Measurements from ENCODE around the gene SCN3B. TPM values are rescaled to one million over a fixed set of nuclear protein-coding genes. Genes with fewer than 3 reads are reported as not detected.
A peak's percentile ranks its signal among the peaks of the same experiment; 100 is the strongest.

SCN3B gene
- total and polyA plus RNA-seq, 2 of the 4 experiments (the other 2 are of a cell fraction), result under 0.01 to 0.03 TPM

- peaks cover 10% of the 10 kb centered on the region for H3K9me1 ChIP-seq (ENCODE audit: insufficient read depth, low read length)
- no peak overlapping the region for H3K4ac ChIP-seq (ENCODE audit: low read depth, low read length)
- peaks cover 0 to 3% of the 10 kb centered on the region in 2 experiments; a peak in 1 of 4 replicates for H3K79me1 ChIP-seq (ENCODE audit: low read depth in 1 of 2, low read length in 2 of 2)
- ChIA-PET CTCF (interaction anchor here (1.3 kb wide), 1 partner anchor 8 kb away, joined by 6 read pairs; no protein-coding TSS in a partner anchor), POLR2A (ENCODE audit: unreplicated experiment) (no interaction called here)
- H4K91ac ChIP-seq (ENCODE audit: insufficient read depth, low read depth, low read length), result no peak overlapping the region
- dilution Hi-C loops (cut with HindIII; ENCODE audit: low sequenced_read_pairs, unreplicated experiment) (no loop called here), intact Hi-C loops (cut with micrococcal nuclease) (no loop called here), in situ Hi-C loops (cut with MboI; ENCODE audit: low sequenced_read_pairs) (no loop called here)
- peaks cover 3% of the 10 kb centered on the region; the same call in 1 of the 2 replicates for H3K4me1 ChIP-seq (ENCODE audit: control insufficient read depth, insufficient read depth, low read length)
- no peak overlapping the region for H3K14ac ChIP-seq (replicated peaks; ENCODE audit: low read depth, low read length)
- H3K9ac ChIP-seq (ENCODE audit: low read depth, low read length), result no peak overlapping the region
- H2AK5ac ChIP-seq (ENCODE audit: low read depth, low read length), result no peak overlapping the region
- H2AFZ ChIP-seq (replicated peaks; ENCODE audit: low read length, poor library complexity), result peak overlapping the region; percentile 52
- no TSS peak for BruUV-seq (replicated peaks)
- no peak overlapping the region for H3K4me3 ChIP-seq (ENCODE audit: insufficient read depth, low read depth, low read length)
- H2AK9ac ChIP-seq (replicated peaks; ENCODE audit: low read depth, low read length, poor library complexity), result peak overlapping the region; percentile 53
- no peak overlapping the region for H3K18ac ChIP-seq (ENCODE audit: low read depth, low read length)
- no peak overlapping the region for H3K56ac ChIP-seq (ENCODE audit: extremely low read depth, insufficient read depth, low read length)
- H4K5ac ChIP-seq (ENCODE audit: low read depth, low read length), result no peak overlapping the region
- H2BK120ac ChIP-seq (ENCODE audit: low read depth, low read length), result no peak overlapping the region
- H3K27ac ChIP-seq (ENCODE audit: insufficient read depth, low read length), result no peak overlapping the region
- H3K23ac ChIP-seq (ENCODE audit: low read depth, low read length), result no peak overlapping the region
- H3K36me3 ChIP-seq (ENCODE audit: control insufficient read depth, insufficient read depth, low read length), result no peaks in the 10 kb centered on the region
- H2BK20ac ChIP-seq (ENCODE audit: low read depth, low read length), result no peak overlapping the region
- no peak overlapping the region for H3K4me2 ChIP-seq (ENCODE audit: low read depth, low read length)
- 79% methylated on average over 3 of the region's 5 CpGs; no CpG with 5 or more reads in 1 of the 2 experiments for WGBS, 2 experiments (ENCODE audit: extremely low coverage in 2 of 2, insufficient read length in 1 of 2)
- TF ChIP-seq NFE2L2 (IDR thresholded peaks at IDR 0.05; ENCODE audit: low read depth, low read length), result no peak
- TF ChIP-seq, protein P1, sequence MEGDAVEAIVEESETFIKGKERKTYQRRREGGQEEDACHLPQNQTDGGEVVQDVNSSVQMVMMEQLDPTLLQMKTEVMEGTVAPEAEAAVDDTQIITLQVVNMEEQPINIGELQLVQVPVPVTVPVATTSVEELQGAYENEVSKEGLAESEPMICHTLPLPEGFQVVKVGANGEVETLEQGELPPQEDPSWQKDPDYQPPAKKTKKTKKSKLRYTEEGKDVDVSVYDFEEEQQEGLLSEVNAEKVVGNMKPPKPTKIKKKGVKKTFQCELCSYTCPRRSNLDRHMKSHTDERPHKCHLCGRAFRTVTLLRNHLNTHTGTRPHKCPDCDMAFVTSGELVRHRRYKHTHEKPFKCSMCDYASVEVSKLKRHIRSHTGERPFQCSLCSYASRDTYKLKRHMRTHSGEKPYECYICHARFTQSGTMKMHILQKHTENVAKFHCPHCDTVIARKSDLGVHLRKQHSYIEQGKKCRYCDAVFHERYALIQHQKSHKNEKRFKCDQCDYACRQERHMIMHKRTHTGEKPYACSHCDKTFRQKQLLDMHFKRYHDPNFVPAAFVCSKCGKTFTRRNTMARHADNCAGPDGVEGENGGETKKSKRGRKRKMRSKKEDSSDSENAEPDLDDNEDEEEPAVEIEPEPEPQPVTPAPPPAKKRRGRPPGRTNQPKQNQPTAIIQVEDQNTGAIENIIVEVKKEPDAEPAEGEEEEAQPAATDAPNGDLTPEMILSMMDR (conservative IDR thresholded peaks at IDR 0.05; ENCODE audit: low read depth, low read length), result no peak
- TF ChIP-seq ELK1 (IDR thresholded peaks at IDR 0.05; ENCODE audit: borderline replicate concordance, low read depth, low read length), result no peak
- no peak for TF ChIP-seq BHLHE40 (IDR thresholded peaks at IDR 0.05; ENCODE audit: low read depth, low read length)
- no peak for TF ChIP-seq CHD1 (IDR thresholded peaks at IDR 0.05; ENCODE audit: low read depth, low read length)
- no peak overlapping the region for H2BK15ac ChIP-seq (ENCODE audit: low read depth, low read length)
- H2BK5ac ChIP-seq (ENCODE audit: low read depth, low read length, poor library complexity, severe bottlenecking), result no peak overlapping the region
- no peak for DNase-seq
- ATAC-seq (ENCODE audit: low read depth), result no peak
- no peak overlapping the region for H4K8ac ChIP-seq (ENCODE audit: low read depth in 2 of 2, low read length in 2 of 2)
- H3K27me3 ChIP-seq (ENCODE audit: control insufficient read depth, insufficient read depth, low read length), result no peaks in the 10 kb centered on the region
- H4K20me1 ChIP-seq (ENCODE audit: insufficient read depth, low read length), result peaks cover 3% of the 10 kb centered on the region; the same call in 1 of the 2 replicates
- H3K9me3 ChIP-seq (ENCODE audit: control insufficient read depth, insufficient read depth, low read length), result no peaks in the 10 kb centered on the region
Measured at GRCh38 chr11:123585206-123585605, 69.2 kb downstream of the SCN3B start.
